Nephron (organoid): ENCODE data around the gene SH3BP4.

Experiments
- H3K27ac Mint-ChIP-seq, 3 experiments: 2 replicates each; pipeline ENCODE4 v1.8.0; 2020; ENCODE audit warnings: mixed read lengths in 3 of 3, mild to moderate bottlenecking in 2 of 3, moderate library complexity in 1 of 3
- H3K27me3 Mint-ChIP-seq: 2 replicates; pipeline ENCODE4 v1.8.0; 2021; ENCODE audit warnings: low read depth, mild to moderate bottlenecking, moderate library complexity, mixed read lengths
- H3K36me3 Mint-ChIP-seq: 2 replicates; pipeline ENCODE4 v1.8.0; 2020; ENCODE audit warnings: low read depth, mixed read lengths
- H3K4me1 Mint-ChIP-seq: 2 replicates; pipeline ENCODE4 v1.8.0; 2020; ENCODE audit warnings: mixed read lengths
- H3K4me3 Mint-ChIP-seq, 3 experiments: 2 replicates each; pipeline ENCODE4 v1.8.0; 2020; ENCODE audit warnings: mild to moderate bottlenecking in 3 of 3, mixed read lengths in 3 of 3, moderate library complexity in 2 of 3
- H3K9me3 Mint-ChIP-seq: 2 replicates; pipeline ENCODE4 v1.8.0; 2020; ENCODE audit warnings: mixed read lengths
- CTCF ChIP-seq, 3 experiments: fragments of 200-600 bp; sonication (generic); IDR thresholded peaks; one replicate each; pipeline ENCODE4 v1.5.0; 2021; ENCODE audit warnings: antibody characterized with exemption in 3 of 3; ENCODE audit not compliant: unreplicated experiment in 3 of 3

Gene SH3BP4

GRCh38 chr2:235092433-235093223 lies 140.8 kb downstream of the SH3BP4 start:
- H3K27me3 Mint-ChIP-seq, result peaks cover 18% of the 10 kb centered on the region
- no peaks in the 10 kb centered on the region for H3K9me3 Mint-ChIP-seq
- peaks cover 42% of the 10 kb centered on the region for H3K4me1 Mint-ChIP-seq
- no peak overlapping the region for H3K27ac Mint-ChIP-seq
- H3K36me3 Mint-ChIP-seq, result no peaks in the 10 kb centered on the region
- no peak for TF ChIP-seq CTCF (IDR thresholded peaks at IDR 0.05; ENCODE audit: unreplicated experiment in 3 of 3)
- H3K4me3 Mint-ChIP-seq, result no peak overlapping the region

- Mint-ChIP-seq H3K4me3 (no peak overlapping the region), H3K27ac (no peak overlapping the region), H3K9me3 (no peaks in the 10 kb centered on the region), H3K4me1 (peaks cover 42% of the 10 kb centered on the region), H3K27me3 (peaks cover 11% of the 10 kb centered on the region), H3K36me3 (no peaks in the 10 kb centered on the region)
- no peak for TF ChIP-seq CTCF (IDR thresholded peaks at IDR 0.05; ENCODE audit: unreplicated experiment in 3 of 3)
Observed at GRCh38 chr2:235094457-235094856, 142.6 kb downstream of the SH3BP4 start.

DNA sequence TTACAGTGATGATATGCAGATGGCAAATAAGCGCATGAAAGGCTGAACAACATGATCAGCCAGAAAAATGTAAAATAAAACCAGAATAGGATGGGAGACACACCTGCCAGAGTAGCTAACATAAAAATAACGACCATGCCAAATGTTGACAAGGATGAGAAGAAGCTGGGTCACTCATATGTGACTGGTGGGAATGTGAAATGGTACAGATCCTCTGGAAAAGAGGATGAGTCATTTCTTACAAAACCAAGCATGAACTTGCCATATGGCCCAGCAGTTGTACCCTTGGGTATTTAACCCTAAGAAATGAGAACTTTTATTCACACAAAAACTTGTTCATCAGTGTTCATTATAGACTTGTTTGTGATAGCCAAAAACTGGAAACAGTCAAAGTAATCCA lies 143.8 kb downstream of the SH3BP4 start:
- H3K27me3 Mint-ChIP-seq, result peaks cover 12% of the 10 kb centered on the region
- peaks cover 43% of the 10 kb centered on the region for H3K4me1 Mint-ChIP-seq
- H3K4me3 Mint-ChIP-seq, result no peak overlapping the region
- no peak overlapping the region for H3K27ac Mint-ChIP-seq
- no peak for TF ChIP-seq CTCF (IDR thresholded peaks at IDR 0.05; ENCODE audit: unreplicated experiment in 3 of 3)
- no peaks in the 10 kb centered on the region for H3K9me3 Mint-ChIP-seq
- no peaks in the 10 kb centered on the region for H3K36me3 Mint-ChIP-seq

DNA sequence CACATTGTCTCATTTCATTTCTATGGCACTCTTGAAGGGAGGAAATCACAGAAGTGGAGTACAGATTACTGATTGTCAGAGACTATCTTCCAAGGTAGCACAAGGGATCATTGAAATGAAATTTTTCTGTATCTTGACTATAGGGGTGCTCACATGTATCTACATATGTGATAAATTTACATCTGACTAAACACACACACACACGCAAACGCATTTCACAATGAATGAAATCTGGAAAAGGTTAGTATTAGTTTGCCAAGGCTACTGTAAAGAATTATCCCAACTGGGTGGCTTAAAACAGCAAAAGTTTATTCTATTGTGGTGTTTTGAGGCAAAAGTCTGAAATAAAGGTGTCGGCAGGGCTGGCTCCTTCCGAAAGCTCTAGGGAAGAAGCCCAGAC lies 144.6 kb downstream of the SH3BP4 start:
- Mint-ChIP-seq H3K27ac (no peak overlapping the region), H3K36me3 (no peaks in the 10 kb centered on the region), H3K9me3 (no peaks in the 10 kb centered on the region), H3K4me1 (peaks cover 43% of the 10 kb centered on the region), H3K4me3 (no peak overlapping the region), H3K27me3 (peaks cover 18% of the 10 kb centered on the region)
- TF ChIP-seq CTCF (IDR thresholded peaks at IDR 0.05; ENCODE audit: unreplicated experiment in 3 of 3), result no peak

- Mint-ChIP-seq H3K36me3 (no peaks in the 10 kb centered on the region), H3K27me3 (peaks cover 18% of the 10 kb centered on the region)
Observed at GRCh38 chr2:235097196-235097595, 145.4 kb downstream of the SH3BP4 start.

More at GRCh38 chr2:235097196-235097595, 145.4 kb downstream of the SH3BP4 start:
- H3K4me3 Mint-ChIP-seq, result no peak overlapping the region
- H3K27ac Mint-ChIP-seq, result no peak overlapping the region
- TF ChIP-seq CTCF (IDR thresholded peaks at IDR 0.05; ENCODE audit: unreplicated experiment in 3 of 3), result no peak
- H3K9me3 Mint-ChIP-seq, result no peaks in the 10 kb centered on the region
- H3K4me1 Mint-ChIP-seq, result peaks cover 43% of the 10 kb centered on the region
